HepG2 (cell line): Measurements from ENCODE around the gene SPRED2. TPM values are rescaled to one million over a fixed set of nuclear protein-coding genes. Genes with fewer than 3 reads are reported as not detected.

Experiments used
- ARNT2 ChIP-seq: sonication (generic); formaldehyde crosslinking; IDR thresholded peaks from 2 replicates; pipeline ENCODE4 v1.8.0; 2022; ENCODE audit warnings: mild to moderate bottlenecking, low read depth, missing genetic modification reagents, moderate library complexity
- CSRNP2 ChIP-seq: sonication (generic); formaldehyde crosslinking; conservative IDR thresholded peaks from 2 replicates; pipeline ENCODE4 v1.8.0; 2022; ENCODE audit warnings: low read depth, missing genetic modification reagents
- ELF4 ChIP-seq: sonication (generic); formaldehyde crosslinking; IDR thresholded peaks from 2 replicates; pipeline ENCODE4 v1.5.0; 2020; ENCODE audit warnings: missing genetic modification reagents, mild to moderate bottlenecking, moderate library complexity, borderline replicate concordance
- FIP1L1 ChIP-seq: fragments of 200-400 bp; formaldehyde crosslinking; IDR thresholded peaks from 2 replicates; pipeline ENCODE4 v1.6.1; 2018; ENCODE audit warnings: low read depth, mild to moderate bottlenecking, low read length, moderate library complexity, borderline replicate concordance; ENCODE audit not compliant: insufficient read depth
- GATAD1 ChIP-seq: IDR thresholded peaks from 2 replicates; pipeline ENCODE4 v1.6.1; 2016; ENCODE audit warnings: missing genetic modification reagents, missing compliant biosample characterization
- GFI1 ChIP-seq: sonication (generic); formaldehyde crosslinking; IDR thresholded peaks from 2 replicates; pipeline ENCODE4 v1.5.0; 2020; ENCODE audit warnings: missing genetic modification reagents, mild to moderate bottlenecking, borderline replicate concordance
- HMG20A ChIP-seq: IDR thresholded peaks from 2 replicates; pipeline ENCODE4 v1.6.1; 2016; ENCODE audit warnings: borderline replicate concordance
- KAT2B ChIP-seq: fragments of 150-350 bp; IDR thresholded peaks from 2 replicates; pipeline ENCODE4 v1.6.1; 2014; ENCODE audit warnings: low read depth, low read length, borderline replicate concordance
- MAZ ChIP-seq, 2 experiments: sonication (generic) in 1 of 2; formaldehyde crosslinking in 1 of 2; IDR thresholded peaks; 2 replicates each; pipeline versions ENCODE4 v1.5.0 to v1.6.1; 2012 to 2020; ENCODE audit warnings: low read depth in 2 of 2, mild to moderate bottlenecking in 2 of 2, borderline replicate concordance in 1 of 2, improper control_type of control experiment in 1 of 2, low read length in 1 of 2, missing genetic modification reagents in 1 of 2, moderate library complexity in 1 of 2
- MEF2D ChIP-seq: sonication (generic); formaldehyde crosslinking; IDR thresholded peaks from 2 replicates; pipeline ENCODE4 v1.5.1; 2020; ENCODE audit warnings: mild to moderate bottlenecking, missing genetic modification reagents
- MYC ChIP-seq: sonication (generic); formaldehyde crosslinking; IDR thresholded peaks from 2 replicates; pipeline ENCODE4 v1.9.0; 2021; ENCODE audit warnings: missing genetic modification reagents, borderline replicate concordance
- MYNN ChIP-seq: sonication (generic); formaldehyde crosslinking; IDR thresholded peaks from 2 replicates; pipeline ENCODE4 v1.4.0; 2020; ENCODE audit warnings: mild to moderate bottlenecking, low read depth, missing genetic modification reagents
- ONECUT2 ChIP-seq: sonication (generic); formaldehyde crosslinking; IDR thresholded peaks from 2 replicates; pipeline ENCODE4 v1.4.0; 2020; ENCODE audit warnings: missing genetic modification reagents
- RFX1 ChIP-seq: fragments of 450-650 bp; IDR thresholded peaks from 2 replicates; pipeline ENCODE4 v1.6.1; 2017
- UBTF ChIP-seq: sonication (generic); formaldehyde crosslinking; IDR thresholded peaks from 2 replicates; pipeline ENCODE4 v1.4.0; 2020; ENCODE audit warnings: mild to moderate bottlenecking, missing genetic modification reagents
- ZFYVE20 ChIP-seq: sonication (generic); formaldehyde crosslinking; IDR thresholded peaks from 2 replicates; pipeline ENCODE4 v1.8.0; 2023; ENCODE audit warnings: low read depth, mild to moderate bottlenecking, moderate library complexity, missing genetic modification reagents, borderline replicate concordance
- ZNF10 ChIP-seq: sonication (generic); formaldehyde crosslinking; IDR thresholded peaks from 2 replicates; pipeline ENCODE4 v1.4.0; 2020; ENCODE audit warnings: mild to moderate bottlenecking, low read depth, missing genetic modification reagents, borderline replicate concordance
- ZNF598 ChIP-seq: sonication (generic); formaldehyde crosslinking; IDR thresholded peaks from 2 replicates; pipeline ENCODE4 v1.5.1; 2020; ENCODE audit warnings: mild to moderate bottlenecking, missing genetic modification reagents, borderline replicate concordance
- ZNF674 ChIP-seq: sonication (generic); formaldehyde crosslinking; IDR thresholded peaks from 2 replicates; pipeline ENCODE4 v1.5.0; 2020; ENCODE audit warnings: low read depth, mild to moderate bottlenecking, missing genetic modification reagents
- ZNF7 ChIP-seq: IDR thresholded peaks from 2 replicates; pipeline ENCODE4 v1.6.1; 2016; ENCODE audit warnings: missing biosample characterization, missing genetic modification reagents
- ZSCAN9 ChIP-seq: IDR thresholded peaks from 2 replicates; pipeline ENCODE4 v1.6.1; 2016; ENCODE audit warnings: borderline replicate concordance
- polyA plus RNA-seq, 8 experiments: library from polyadenylated mRNA; depleted of rRNA in 3 of 8; stranded (reverse) in 7 of 8; unstranded in 1 of 8; fragments of >200 nt; fragmentation: Illumina TruSeq in 4 of 8; extraction: Trizol in 4 of 8; gene quantifications; 2 replicates each; pipeline versions ENCODE4 v1.2.1 to v1.2.3, GENCODE V29; 2011 to 2016; ENCODE audit warnings: low read depth in 4 of 8, missing spikeins in 1 of 8, mixed read lengths in 1 of 8; ENCODE audit not compliant: insufficient read depth in 1 of 8
- total RNA-seq, 5 experiments: library from RNA; depleted of rRNA; stranded (reverse); fragments of >200 nt; fragmentation: Illumina TruSeq; extraction: Trizol; gene quantifications; 2 replicates each; pipeline ENCODE4 v1.2.3, GENCODE V29; 2016; ENCODE audit warnings: low read depth in 1 of 5

Gene SPRED2
- total and polyA plus RNA-seq, 2 of the 13 experiments (the other 11 are each of a cell fraction or from before 2014, with no cell fraction given): 13.0 to 37.0 TPM

- TF ChIP-seq MAZ (IDR thresholded peaks at IDR 0.05; ENCODE audit: borderline replicate concordance, low read depth, low read length): no peak
- TF ChIP-seq MAZ (CRISPR knock-in tag; IDR thresholded peaks at IDR 0.05; ENCODE audit: low read depth): 0 out of 2 replicates have a peak, but pooled peaks have one; percentile 15
- TF ChIP-seq ZNF10 (CRISPR knock-in tag): no peak
- no peak for TF ChIP-seq GFI1 (CRISPR knock-in tag)
- 0 out of 2 replicates have a peak, but pooled peaks have one; percentile 26 for TF ChIP-seq ELF4 (CRISPR knock-in tag)
- TF ChIP-seq CSRNP2: no peak
- no peak for TF ChIP-seq FIP1L1
- no peak for TF ChIP-seq MYNN (CRISPR knock-in tag)
- TF ChIP-seq UBTF: no peak
- no peak for TF ChIP-seq ZNF674 (CRISPR knock-in tag)
- 0 out of 2 replicates have a peak, but pooled peaks have one; percentile 7 for TF ChIP-seq GATAD1
- TF ChIP-seq MYC (CRISPR knock-in tag): no peak
- no peak for TF ChIP-seq ARNT2 (CRISPR knock-in tag)
- no peak for TF ChIP-seq RFX1
- no peak for TF ChIP-seq ZFYVE20
- TF ChIP-seq ONECUT2 (CRISPR knock-in tag): no peak
- TF ChIP-seq ZNF598 (CRISPR knock-in tag): no peak
- no peak for TF ChIP-seq MEF2D (CRISPR knock-in tag)
- no peak for TF ChIP-seq KAT2B
- no peak for TF ChIP-seq HMG20A (CRISPR knock-in tag)
- no peak for TF ChIP-seq ZNF7 (CRISPR knock-in tag)
- no peak for TF ChIP-seq ZSCAN9 (CRISPR knock-in tag)
- TF ChIP-seq, all 625 proteins: peak for 4
These were observed 56.7 kb downstream of the SPRED2 start (continued) for GRCh38 chr2:65375723-65376122.
